ENCODE results near the gene TUBB4B.
"Not testable (repeated sequence)": the region's sequence is repeated elsewhere in the genome, so short reads cannot be mapped to it uniquely, and the experiment has no call there.

The TUBB4B gene

DNA sequence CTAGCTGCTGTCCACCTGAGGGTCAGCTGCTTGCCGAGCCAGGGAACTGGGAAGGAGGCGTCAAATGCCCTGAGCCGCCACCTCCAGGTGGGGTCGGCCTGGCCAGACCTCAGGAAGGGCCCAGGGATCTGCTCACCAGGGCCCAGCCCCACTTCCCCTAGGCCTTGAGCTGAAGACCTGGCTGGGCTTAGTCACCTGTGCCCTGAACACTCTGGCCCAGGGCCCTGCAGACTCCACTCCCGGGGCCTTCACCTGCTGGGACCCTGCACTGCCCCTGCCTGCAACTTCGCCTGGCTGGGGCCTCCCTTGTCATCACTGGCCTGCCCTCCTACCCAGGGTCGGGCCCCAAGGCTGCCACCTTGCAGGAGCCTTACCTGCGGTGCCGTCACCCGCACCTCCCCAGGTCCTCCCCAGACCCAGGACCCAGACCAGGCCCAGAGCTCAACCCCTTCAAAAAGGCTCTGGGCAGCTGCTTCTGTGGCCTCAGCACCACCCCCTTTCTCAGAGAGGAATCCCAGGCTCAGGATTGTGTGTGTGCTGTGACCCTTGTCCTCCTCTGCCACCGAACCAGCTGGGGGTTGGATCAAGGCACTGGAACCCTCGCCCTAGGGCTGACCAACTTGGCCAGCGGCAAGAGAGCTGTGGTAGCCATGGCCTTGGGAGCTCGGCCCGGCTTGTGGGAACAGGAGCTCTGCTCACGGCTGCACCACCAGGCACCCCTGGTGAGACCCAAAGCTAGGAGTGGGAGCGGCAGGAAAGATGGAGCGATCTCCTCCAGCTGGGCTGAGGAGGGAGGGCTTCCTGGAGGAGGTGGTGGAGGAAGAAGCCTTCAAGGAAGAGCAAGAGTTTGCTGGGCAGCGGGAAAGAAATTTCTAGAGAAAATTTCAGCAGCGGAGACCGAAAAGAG lies 12.9 kb downstream of the TUBB4B start:
- DNase-seq, result no peak

- peak; percentile 85 for DNase-seq
These were observed 13.7 kb downstream of the TUBB4B start, which contains the start of gene NELFB for GRCh38 chr9:137254624-137255447. Gene NELFB, plus strand, starts transcription at chr9:137255327.

- DNase-seq, result no peak
These were observed 14.5 kb downstream of the TUBB4B start for GRCh38 chr9:137255448-137256114.

DNA sequence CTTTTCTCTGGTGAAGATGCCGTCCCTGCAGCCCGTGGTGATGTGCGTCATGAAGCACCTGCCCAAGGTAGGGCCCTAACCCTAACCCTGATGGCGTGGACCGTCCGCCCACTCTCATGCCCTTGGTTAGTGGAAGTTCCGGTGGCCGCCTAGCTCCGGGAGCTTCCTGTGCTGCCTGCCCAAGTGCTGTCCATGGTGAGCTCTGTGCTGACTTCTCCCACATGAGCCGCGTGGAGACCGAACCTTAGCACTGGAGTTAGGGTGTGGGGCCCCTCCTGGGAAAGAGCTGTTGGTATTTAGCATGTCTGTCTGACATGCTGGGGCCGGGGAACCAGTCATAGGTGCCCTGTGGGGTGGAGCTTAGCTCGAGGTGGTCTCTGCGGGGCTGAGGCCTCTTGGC lies 15.3 kb downstream of the TUBB4B start:
- no peak for DNase-seq

DNA sequence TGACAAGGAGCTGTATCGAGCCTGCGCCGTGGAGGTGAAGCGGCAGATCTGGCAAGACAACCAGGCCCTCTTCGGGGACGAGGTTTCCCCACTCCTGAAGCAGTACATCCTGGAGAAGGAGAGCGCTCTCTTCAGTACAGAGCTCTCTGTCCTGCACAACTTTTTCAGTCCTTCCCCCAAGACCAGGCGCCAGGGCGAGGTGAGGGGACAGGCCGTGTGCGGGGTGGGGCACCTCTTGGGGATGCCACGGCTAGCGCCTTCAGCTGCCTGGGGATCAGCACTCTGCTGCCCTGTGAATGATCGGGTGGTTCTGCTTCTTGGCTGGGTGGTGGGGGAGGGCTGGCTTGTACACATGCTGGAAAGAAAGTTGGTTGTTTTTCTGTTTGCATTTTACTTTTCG lies 15.8 kb downstream of the TUBB4B start:
- DNase-seq, result no peak

DNA sequence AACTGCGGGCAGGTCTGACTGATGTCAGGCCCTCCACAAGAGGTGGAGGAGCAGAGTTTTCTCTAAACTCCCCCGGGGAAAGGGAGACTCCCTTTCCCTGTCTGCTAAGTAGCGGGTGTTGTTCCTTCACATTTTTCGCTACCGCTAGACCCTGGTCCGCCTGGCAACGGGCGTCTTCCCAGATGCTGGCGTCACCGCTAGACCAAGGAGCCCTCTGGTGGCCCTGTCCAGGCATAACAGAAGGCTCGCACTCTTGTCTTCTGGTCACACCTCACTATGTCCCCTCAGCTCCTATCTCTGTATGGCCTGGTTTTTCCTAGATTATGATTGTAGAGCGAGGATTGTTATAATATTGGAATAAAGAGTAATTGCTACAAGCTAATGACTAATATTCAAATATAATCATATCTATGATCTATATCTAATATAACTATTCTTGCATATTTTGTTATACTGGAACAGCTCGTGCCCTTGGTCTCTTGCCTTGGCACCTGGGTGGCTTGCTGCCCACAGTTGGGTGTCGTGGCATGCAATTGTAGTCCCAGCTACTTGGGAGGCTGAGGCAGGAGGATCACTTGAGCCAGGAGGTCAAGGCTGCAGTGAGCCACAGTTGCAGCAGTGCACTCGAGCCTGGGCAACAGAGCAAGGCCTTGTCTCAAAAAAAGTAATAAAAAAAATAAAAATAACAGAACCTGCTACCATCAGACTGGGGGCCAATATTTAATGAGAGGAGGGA lies 21.3 kb downstream of the TUBB4B start:
- DNase-seq, result not testable (repeated sequence)

DNA sequence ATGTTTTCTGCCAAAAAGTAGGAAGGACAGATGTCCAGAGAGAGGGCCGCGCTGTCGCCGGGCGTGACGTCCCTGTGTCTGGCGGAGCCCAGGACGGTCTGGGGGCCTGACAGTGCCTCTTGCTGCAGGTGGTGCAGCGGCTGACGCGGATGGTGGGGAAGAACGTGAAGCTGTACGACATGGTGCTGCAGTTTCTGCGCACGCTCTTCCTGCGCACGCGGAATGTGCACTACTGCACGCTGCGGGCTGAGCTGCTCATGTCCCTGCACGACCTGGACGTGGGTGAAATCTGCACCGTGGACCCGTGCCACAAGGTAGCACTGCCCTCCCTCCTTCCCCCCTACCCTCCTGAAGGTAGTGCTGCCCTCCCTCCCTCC lies 21.8 kb downstream of the TUBB4B start:
- DNase-seq, result no peak

GRCh38 chr9:137263506-137263905 lies 22.4 kb downstream of the TUBB4B start:
- no peak for DNase-seq

DNA sequence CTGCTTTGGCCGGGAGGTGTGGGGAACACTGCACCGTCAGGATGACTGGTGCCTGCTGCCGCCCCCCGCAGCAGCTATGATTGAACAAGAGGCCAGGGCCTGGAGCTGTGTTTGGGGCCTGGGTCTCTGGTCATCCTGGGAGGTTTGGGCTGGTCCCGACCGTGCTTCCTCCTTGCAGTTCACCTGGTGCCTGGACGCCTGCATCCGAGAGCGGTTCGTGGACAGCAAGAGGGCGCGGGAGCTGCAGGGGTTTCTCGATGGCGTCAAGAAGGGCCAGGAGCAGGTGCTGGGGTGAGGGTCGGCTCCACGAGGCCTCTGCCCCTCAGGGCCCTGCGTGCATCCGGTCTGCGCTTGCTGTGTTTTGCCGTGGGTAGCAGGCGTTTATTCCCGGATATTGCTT lies 23.0 kb downstream of the TUBB4B start:
- DNase-seq, result no peak

- DNase-seq, result no peak
These were observed 24.5 kb downstream of the TUBB4B start for GRCh38 chr9:137265496-137266161.

DNA sequence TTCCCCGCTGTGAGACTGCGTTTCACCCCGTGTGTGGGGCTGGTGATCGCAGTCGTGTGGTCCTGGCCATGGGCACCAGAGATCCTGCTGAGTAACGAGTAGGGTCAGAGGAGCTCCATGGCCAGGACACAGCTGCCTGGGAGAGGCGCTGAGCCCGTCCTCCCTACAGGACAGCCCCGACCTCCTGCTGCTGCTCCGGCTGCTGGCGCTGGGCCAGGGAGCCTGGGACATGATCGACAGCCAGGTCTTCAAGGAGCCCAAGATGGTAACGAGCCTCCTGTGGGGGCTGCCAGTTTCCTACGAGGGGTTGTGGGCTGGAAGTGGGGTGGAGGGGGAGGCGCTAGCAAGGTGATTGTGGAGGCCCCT lies 25.1 kb downstream of the TUBB4B start:
- no peak for DNase-seq

- DNase-seq, result no peak
These were observed 25.7 kb downstream of the TUBB4B start for GRCh38 chr9:137266585-137267453.

DNA sequence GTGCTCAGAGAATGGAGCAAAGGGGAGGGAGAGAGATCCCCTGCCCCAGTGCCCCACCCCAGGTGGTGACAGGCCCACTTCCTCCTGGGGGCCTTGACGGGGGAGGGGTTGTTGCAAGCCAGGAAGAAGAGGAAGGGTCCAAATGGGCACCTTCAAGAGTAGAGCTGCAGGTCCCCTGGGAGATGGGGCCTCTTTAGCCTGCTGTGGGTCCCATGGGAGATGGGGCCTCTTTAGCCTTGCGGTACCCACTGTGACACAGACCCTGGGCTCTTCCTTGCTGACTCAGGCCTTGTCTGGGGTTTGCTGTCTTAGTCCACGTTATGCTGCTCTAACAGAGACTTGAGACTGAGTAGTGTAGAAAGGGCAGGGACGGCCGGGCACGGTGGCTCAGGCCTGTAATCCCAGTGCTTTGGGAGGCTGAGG lies 26.9 kb downstream of the TUBB4B start:
- no peak for DNase-seq

DNA sequence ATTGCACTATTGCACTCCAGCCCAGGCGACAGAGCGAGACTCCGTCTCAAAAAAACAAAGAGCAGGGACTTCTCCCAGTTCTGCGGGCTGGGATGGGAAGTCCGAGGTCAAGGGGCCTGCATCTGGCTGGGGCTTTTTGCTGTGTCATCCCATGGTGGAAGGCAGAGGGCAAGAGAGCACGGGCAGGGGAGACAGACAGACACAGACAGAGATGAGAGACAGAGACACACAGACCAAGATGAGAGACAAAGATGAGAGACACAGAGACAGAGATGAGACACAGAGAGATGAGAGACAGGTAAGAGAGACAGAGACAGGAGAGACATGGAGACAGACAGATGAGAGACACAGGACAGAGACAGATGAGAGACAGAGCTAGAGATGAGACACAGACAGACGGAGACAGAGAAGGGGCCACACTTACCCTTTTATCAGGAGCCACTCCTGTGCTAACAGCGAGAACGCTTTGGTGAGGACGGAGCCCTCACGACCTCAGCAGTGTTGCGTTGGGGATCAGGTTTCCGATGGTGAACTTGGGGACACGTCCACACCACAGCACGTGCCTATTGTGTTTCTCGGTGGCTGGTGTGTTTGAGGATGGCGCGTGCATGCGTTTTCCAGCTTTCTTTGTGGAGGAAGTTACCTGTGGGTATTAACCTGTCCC lies 27.6 kb downstream of the TUBB4B start:
- no peak for DNase-seq

GRCh38 chr9:137269231-137269772 lies 28.2 kb downstream of the TUBB4B start:
- no peak for DNase-seq

DNA sequence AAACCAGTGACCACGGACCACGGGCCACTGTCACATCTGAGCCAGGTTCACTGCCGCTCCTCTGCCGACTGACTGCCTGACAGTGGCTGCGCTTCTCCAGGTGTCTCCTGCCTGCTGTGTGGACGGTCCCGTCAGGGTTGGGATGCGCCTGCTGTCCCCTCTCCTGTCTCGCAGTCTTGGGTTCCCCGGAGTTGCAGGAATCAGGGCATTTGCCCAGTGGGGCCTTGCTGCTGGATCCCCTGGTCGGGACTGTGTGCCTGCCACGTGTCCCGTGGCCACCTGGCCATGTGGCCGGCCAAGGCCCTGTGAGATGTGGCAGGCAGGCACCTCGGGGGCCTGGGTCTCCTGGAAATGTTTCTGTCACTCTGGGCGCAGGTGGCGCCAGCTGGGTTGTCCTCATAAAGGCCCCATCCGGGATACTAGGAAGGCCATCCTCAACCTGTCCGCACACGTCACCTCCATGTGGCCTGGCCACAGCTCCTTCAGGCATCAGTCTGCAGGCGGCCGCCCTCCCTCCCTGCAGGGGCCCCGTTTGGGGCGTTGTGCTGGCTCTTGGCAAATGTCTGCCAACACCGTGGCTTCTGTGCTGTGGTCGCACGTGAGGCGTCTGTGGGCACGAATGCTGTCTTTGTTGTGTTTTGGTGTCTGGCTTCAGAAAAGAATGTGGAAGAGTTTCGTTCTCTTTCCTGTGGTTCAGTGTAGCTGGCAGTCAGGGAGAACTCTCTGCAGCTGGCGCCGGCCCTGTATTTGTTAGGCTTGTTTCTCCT lies 30.0 kb downstream of the TUBB4B start:
- DNase-seq, result no peak

GRCh38 chr9:137271696-137272076 lies 30.6 kb downstream of the TUBB4B start:
- no peak for DNase-seq

DNA sequence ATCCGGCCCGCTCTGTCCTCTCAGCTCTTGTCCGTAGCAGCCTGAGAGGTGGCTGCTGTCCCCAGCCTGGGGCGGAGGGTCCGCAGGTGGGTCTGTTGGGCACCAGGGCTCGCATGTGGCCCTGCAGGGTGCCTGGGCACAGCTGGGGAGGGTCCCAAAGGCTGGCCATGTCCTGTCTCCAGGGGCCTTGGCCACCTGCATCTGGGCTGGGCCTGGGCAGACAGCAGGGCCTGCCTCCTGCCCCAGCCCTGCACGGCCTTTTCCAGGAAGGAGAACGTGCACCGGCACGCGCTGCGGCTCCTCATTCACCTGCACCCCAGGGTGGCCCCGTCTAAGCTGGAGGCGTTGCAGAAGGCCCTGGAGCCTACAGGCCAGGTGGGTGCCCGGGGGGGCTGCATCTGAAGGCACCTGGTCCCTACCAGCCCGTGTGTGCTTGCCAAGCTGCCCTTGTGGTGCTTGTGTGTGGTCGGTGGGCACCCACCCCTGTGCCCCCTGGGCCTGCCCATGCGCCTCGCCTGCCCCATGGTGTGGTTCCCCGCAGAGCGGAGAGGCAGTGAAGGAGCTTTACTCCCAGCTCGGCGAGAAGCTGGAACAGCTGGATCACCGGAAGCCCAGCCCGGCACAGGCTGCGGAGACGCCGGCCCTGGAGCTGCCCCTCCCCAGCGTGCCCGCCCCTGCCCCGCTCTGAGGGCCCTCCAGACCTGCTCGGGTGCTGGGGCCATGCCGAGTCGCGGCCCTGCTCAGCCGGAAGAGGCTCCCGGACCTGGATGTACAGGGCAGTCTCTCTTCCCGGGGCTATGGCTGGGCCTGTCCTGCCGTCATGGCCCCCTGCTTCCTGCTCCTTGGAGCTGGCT lies 31.4 kb downstream of the TUBB4B start:
- no peak for DNase-seq

Data from GOT3 (cell line).